OCI-LY3 (cell line): ENCODE data around the gene ZNF836.

Experiments
- H2AFZ ChIP-seq: fragments of 200-600, 300-600 bp; shearing (Covaris generic); 2 replicates; pipeline ENCODE4 v1.6.0; 2014; ENCODE audit warnings: antibody characterized with exemption, low read depth, low read length
- H3K27ac ChIP-seq: fragments of 200-600, 300-600 bp; sonication (generic); 2 replicates; pipeline ENCODE4 v1.5.1; 2014; ENCODE audit warnings: mild to moderate bottlenecking, low read length, moderate library complexity, mixed read lengths
- H3K27me3 ChIP-seq: fragments of 200-600, 300-600 bp; sonication (generic); 2 replicates; pipeline ENCODE4 v1.6.1; 2014; ENCODE audit warnings: low read depth, low read length, mixed read lengths
- H3K36me3 ChIP-seq: fragments of 200-600, 300-600 bp; sonication (generic); replicated peaks from 2 replicates; pipeline ENCODE3; 2014; ENCODE audit warnings: low read depth, low read length, mixed read lengths
- H3K4me1 ChIP-seq: fragments of 300-600, 200-600 bp; sonication (generic); 2 replicates; pipeline ENCODE4 v1.6.1; 2014; ENCODE audit warnings: low read length, mixed read lengths
- H3K4me2 ChIP-seq: fragments of 200-600, 300-600 bp; sonication (generic); 2 replicates; pipeline ENCODE4 v1.6.1; 2014; ENCODE audit warnings: low read length, mixed read lengths
- H3K4me3 ChIP-seq: fragments of 300-600, 200-600 bp; sonication (generic); 2 replicates; pipeline ENCODE4 v1.5.1; 2014; ENCODE audit warnings: antibody characterized with exemption, mild to moderate bottlenecking, low read length, moderate library complexity
- H3K79me2 ChIP-seq: fragments of 300-600, 200-600 bp; shearing (Covaris generic); 2 replicates; pipeline ENCODE4 v1.6.1; 2014; ENCODE audit warnings: mild to moderate bottlenecking, low read length, mixed read lengths
- H3K9ac ChIP-seq: fragments of 300-600, 200-600 bp; shearing (Covaris generic); 2 replicates; pipeline ENCODE4 v1.6.0; 2014; ENCODE audit warnings: mild to moderate bottlenecking, low read length, moderate library complexity
- H3K9me3 ChIP-seq: fragments of 200-600, 300-600 bp; shearing (Covaris generic); 2 replicates; pipeline ENCODE4 v1.6.1; 2014; ENCODE audit warnings: low read length, mixed read lengths; ENCODE audit not compliant: insufficient read depth
- H4K20me1 ChIP-seq: fragments of 200-600, 300-600 bp; sonication (generic); 2 replicates; pipeline ENCODE4 v1.6.1; 2016; ENCODE audit warnings: low read length, mixed read lengths; ENCODE audit not compliant: insufficient read depth
- CTCF ChIP-seq: fragments of 200-600, 300-600 bp; sonication (generic); IDR thresholded peaks from 2 replicates; pipeline ENCODE4 v1.5.1; 2014; ENCODE audit warnings: antibody characterized with exemption, low read length, low read depth
- EZH2phosphoT487 ChIP-seq: fragments of 200-600 bp; shearing (Covaris generic); IDR thresholded peaks from 2 replicates; pipeline ENCODE4 v1.6.1; 2018; ENCODE audit warnings: antibody characterized with exemption, mixed run types, low read depth

Gene ZNF836

GRCh38 chr19:52170863-52171320, 529 bp downstream of the ZNF836 start:
- H3K4me1 ChIP-seq = no peaks in the 10 kb centered on the region
- no peaks in the 10 kb centered on the region for H3K36me3 ChIP-seq
- H3K4me2 ChIP-seq = no peak overlapping the region
- H3K9ac ChIP-seq = no peak overlapping the region
- no peaks in the 10 kb centered on the region for H3K27me3 ChIP-seq
- no peaks in the 10 kb centered on the region for H4K20me1 ChIP-seq
- no peaks in the 10 kb centered on the region for H3K79me2 ChIP-seq
- no peak overlapping the region; the same call in 1 of the 2 replicates for H3K4me3 ChIP-seq
- no peak overlapping the region for H3K27ac ChIP-seq
- TF ChIP-seq EZH2phosphoT487 = no peak
- TF ChIP-seq CTCF = no peak
- H2AFZ ChIP-seq = no peak overlapping the region
- H3K9me3 ChIP-seq = peaks cover 18% of the 10 kb centered on the region; the same call in 1 of the 2 replicates

GRCh38 chr19:52170304-52170703, 1.1 kb downstream of the ZNF836 start:
- H3K9ac ChIP-seq = no peak overlapping the region
- H3K27ac ChIP-seq = no peak overlapping the region

GRCh38 chr19:52155596-52156359, 15.6 kb downstream of the ZNF836 start:
- no peak overlapping the region for H2AFZ ChIP-seq
- H3K9ac ChIP-seq = no peak overlapping the region
- no peak for TF ChIP-seq EZH2phosphoT487
- no peak for TF ChIP-seq CTCF
- no peak overlapping the region for H3K4me2 ChIP-seq
- H3K36me3 ChIP-seq = peaks cover 2% of the 10 kb centered on the region
- H3K4me3 ChIP-seq = no peak overlapping the region
- no peaks in the 10 kb centered on the region for H3K27me3 ChIP-seq
- H3K4me1 ChIP-seq = no peaks in the 10 kb centered on the region
- H4K20me1 ChIP-seq = no peaks in the 10 kb centered on the region
- no peaks in the 10 kb centered on the region for H3K79me2 ChIP-seq
- no peak overlapping the region for H3K27ac ChIP-seq
- peaks cover 45% of the 10 kb centered on the region for H3K9me3 ChIP-seq

More at GRCh38 chr19:52170304-52170703, 1.1 kb downstream of the ZNF836 start:
- Histone ChIP-seq H3K27me3 (no peaks in the 10 kb centered on the region), H3K9me3 (peaks cover 18% of the 10 kb centered on the region; the same call in 1 of the 2 replicates), H3K4me1 (no peaks in the 10 kb centered on the region), H4K20me1 (no peaks in the 10 kb centered on the region), H2AFZ (no peak overlapping the region), H3K4me2 (no peak overlapping the region), H3K79me2 (no peaks in the 10 kb centered on the region), H3K36me3 (no peaks in the 10 kb centered on the region), H3K4me3 (no peak overlapping the region)
- no peak for TF ChIP-seq EZH2phosphoT487
- no peak for TF ChIP-seq CTCF

- no peaks in the 10 kb centered on the region for H3K27me3 ChIP-seq
- no peak overlapping the region for H3K4me3 ChIP-seq
- H3K79me2 ChIP-seq = no peaks in the 10 kb centered on the region
- no peak overlapping the region for H3K27ac ChIP-seq
- H3K36me3 ChIP-seq = no peaks in the 10 kb centered on the region
- H3K9ac ChIP-seq = no peak overlapping the region
- no peaks in the 10 kb centered on the region for H4K20me1 ChIP-seq
- H3K4me2 ChIP-seq = no peak overlapping the region
- H3K9me3 ChIP-seq = peaks cover 23% of the 10 kb centered on the region
- TF ChIP-seq CTCF = no peak
- TF ChIP-seq EZH2phosphoT487 = no peak
- no peak overlapping the region for H2AFZ ChIP-seq
- H3K4me1 ChIP-seq = no peaks in the 10 kb centered on the region
Measured at GRCh38 chr19:52148256-52148655, 23.2 kb downstream of the ZNF836 start.
